ENCODE data around the gene CD164.

Gene CD164

GRCh38 chr6:109382576-109383437 is 540 bp upstream of the CD164 start:
- peak; percentile 92 for DNase-seq
- TF ChIP-seq CTCF (IDR thresholded peaks at IDR 0.05; ENCODE audit: low read depth, low read length): peak; percentile 36; the same call in 1 of the 2 replicates
- Histone ChIP-seq H3K36me3 (peaks cover 13% of the 10 kb centered on the region), H3K27me3 (ENCODE audit: insufficient read depth, low read depth, severe bottlenecking) (no peaks in the 10 kb centered on the region), H3K9me3 (ENCODE audit: severe bottlenecking) (no peaks in the 10 kb centered on the region), H3K27ac (peak overlapping the region; percentile 98), H3K4me3 (ENCODE audit: low read depth, low read length) (peak overlapping the region; percentile 97)

- no peak for TF ChIP-seq CTCF (IDR thresholded peaks at IDR 0.05; ENCODE audit: low read depth, low read length)
- DNase-seq: no peak
Observed at GRCh38 chr6:109381061-109381746, 1.1 kb downstream of the CD164 start.

GRCh38 chr6:109379711-109380110 is 2.6 kb downstream of the CD164 start:
- H3K4me3 ChIP-seq (ENCODE audit: low read depth, low read length): no peak overlapping the region
- no peak for DNase-seq
- no peak for TF ChIP-seq CTCF (IDR thresholded peaks at IDR 0.05; ENCODE audit: low read depth, low read length)
- H3K9me3 ChIP-seq (ENCODE audit: severe bottlenecking): no peaks in the 10 kb centered on the region
- no peaks in the 10 kb centered on the region for H3K27me3 ChIP-seq (ENCODE audit: insufficient read depth, low read depth, severe bottlenecking)
- H3K27ac ChIP-seq: no peak overlapping the region
- peaks cover 41% of the 10 kb centered on the region for H3K36me3 ChIP-seq

More at GRCh38 chr6:109381061-109381746, 1.1 kb downstream of the CD164 start:
- peaks cover 29% of the 10 kb centered on the region for H3K36me3 ChIP-seq
- no peaks in the 10 kb centered on the region for H3K27me3 ChIP-seq (ENCODE audit: insufficient read depth, low read depth, severe bottlenecking)
- no peaks in the 10 kb centered on the region for H3K9me3 ChIP-seq (ENCODE audit: severe bottlenecking)
- H3K4me3 ChIP-seq (ENCODE audit: low read depth, low read length): peak overlapping the region; percentile 97
- H3K27ac ChIP-seq: peak overlapping the region; percentile 98

- no peaks in the 10 kb centered on the region for H3K9me3 ChIP-seq (ENCODE audit: severe bottlenecking)
- H3K4me3 ChIP-seq (ENCODE audit: low read depth, low read length): no peak overlapping the region
- no peaks in the 10 kb centered on the region for H3K27me3 ChIP-seq (ENCODE audit: insufficient read depth, low read depth, severe bottlenecking)
- no peak for DNase-seq
- no peak overlapping the region for H3K27ac ChIP-seq
- H3K36me3 ChIP-seq: peaks cover 59% of the 10 kb centered on the region
- TF ChIP-seq CTCF (IDR thresholded peaks at IDR 0.05; ENCODE audit: low read depth, low read length): no peak
Observed at GRCh38 chr6:109377717-109378116, 4.5 kb downstream of the CD164 start.

- no peak for TF ChIP-seq CTCF (IDR thresholded peaks at IDR 0.05; ENCODE audit: low read depth, low read length)
- Histone ChIP-seq H3K9me3 (ENCODE audit: severe bottlenecking) (no peaks in the 10 kb centered on the region), H3K27ac (no peak overlapping the region), H3K27me3 (ENCODE audit: insufficient read depth, low read depth, severe bottlenecking) (no peaks in the 10 kb centered on the region), H3K4me3 (ENCODE audit: low read depth, low read length) (no peak overlapping the region), H3K36me3 (peaks cover 85% of the 10 kb centered on the region)
- DNase-seq: no peak
Observed at GRCh38 chr6:109374326-109374892, 7.9 kb downstream of the CD164 start.
